IMR-90 (cell line): ENCODE results near the gene NMUR2. TPM values are rescaled to one million over a fixed set of nuclear protein-coding genes. Genes with fewer than 3 reads are reported as not detected.

Experiments
- ATAC-seq: fragments of 200-7000 bp; cut with Tn5 transposase; 2 replicates; pipeline ENCODE4 v1.9.1; 2020; ENCODE audit warnings: low read depth, mild to moderate bottlenecking, moderate library complexity
- BruUV-seq: library from RNA; stranded (reverse); fragments of 400-500 nt; replicated peaks from 2 replicates; lab custom pipeline; 2021; lab: Mats Ljungman, UMichigan
- CTCF ChIA-PET: fragments of 300-600 bp; formaldehyde crosslinking; extraction: SDS; loops from one replicate; lab custom pipeline; 2021; ENCODE audit warnings: antibody characterized with exemption; lab: Yijun Ruan, JAX
- POLR2A ChIA-PET: fragments of 300-600 bp; sonication (Branson Sonifier 250); formaldehyde crosslinking; loops from one replicate; lab custom pipeline; 2022; ENCODE audit warnings: antibody characterized with exemption; ENCODE audit not compliant: unreplicated experiment; lab: Charles Lee
- DNase-seq: peaks from one replicate; pipeline ENCODE4 v3.0.0; 2013
- H2AFZ ChIP-seq: replicated peaks from 2 replicates; pipeline ENCODE3; 2013; ENCODE audit warnings: low read length, mild to moderate bottlenecking; ENCODE audit not compliant: poor library complexity
- H2AK5ac ChIP-seq: 2 replicates; pipeline ENCODE4 v1.6.1; 2013; ENCODE audit warnings: low read depth, low read length, inconsistent platforms
- H2AK9ac ChIP-seq: replicated peaks from 2 replicates; pipeline ENCODE3; 2013; ENCODE audit warnings: mild to moderate bottlenecking, low read depth, low read length, moderate library complexity; ENCODE audit not compliant: poor library complexity
- H2BK120ac ChIP-seq: 2 replicates; pipeline ENCODE4 v1.6.1; 2013; ENCODE audit warnings: low read depth, low read length, inconsistent platforms
- H2BK15ac ChIP-seq: 3 replicates; pipeline ENCODE4 v1.6.1; 2013; ENCODE audit warnings: low read depth, low read length, inconsistent platforms
- H2BK20ac ChIP-seq: 2 replicates; pipeline ENCODE4 v1.6.1; 2013; ENCODE audit warnings: low read depth, mild to moderate bottlenecking, inconsistent platforms, low read length, moderate library complexity
- H2BK5ac ChIP-seq: 2 replicates; pipeline ENCODE4 v1.6.1; 2013; ENCODE audit warnings: mild to moderate bottlenecking, low read depth, low read length, inconsistent platforms; ENCODE audit not compliant: poor library complexity, severe bottlenecking
- H3K14ac ChIP-seq: replicated peaks from 2 replicates; pipeline ENCODE4 v1.6.1; 2013; ENCODE audit warnings: low read depth, low read length, inconsistent platforms
- H3K18ac ChIP-seq: 2 replicates; pipeline ENCODE4 v1.6.1; 2013; ENCODE audit warnings: low read depth, low read length, control low read depth
- H3K23ac ChIP-seq: 2 replicates; pipeline ENCODE4 v1.6.1; 2013; ENCODE audit warnings: low read depth, low read length, inconsistent platforms
- H3K27ac ChIP-seq: 2 replicates; pipeline ENCODE4 v1.5.1; 2013; ENCODE audit warnings: mild to moderate bottlenecking, control low read depth, low read length; ENCODE audit not compliant: insufficient read depth
- H3K27me3 ChIP-seq: 2 replicates; pipeline ENCODE4 v1.6.1; 2013; ENCODE audit warnings: low read length; ENCODE audit not compliant: control insufficient read depth, insufficient read depth
- H3K36me3 ChIP-seq: 2 replicates; pipeline ENCODE4 v1.6.1; 2013; ENCODE audit warnings: low read length, mixed read lengths; ENCODE audit not compliant: control insufficient read depth, insufficient read depth
- H3K4ac ChIP-seq: 2 replicates; pipeline ENCODE4 v1.6.1; 2013; ENCODE audit warnings: low read depth, low read length, inconsistent platforms
- H3K4me1 ChIP-seq: 2 replicates; pipeline ENCODE4 v1.6.1; 2013; ENCODE audit warnings: low read length, mixed read lengths; ENCODE audit not compliant: control insufficient read depth, insufficient read depth
- H3K4me2 ChIP-seq: 2 replicates; pipeline ENCODE4 v1.6.1; 2013; ENCODE audit warnings: low read depth, mild to moderate bottlenecking, control low read depth, low read length, moderate library complexity
- H3K4me3 ChIP-seq: 2 replicates; pipeline ENCODE4 v1.5.1; 2013; ENCODE audit warnings: low read depth, mild to moderate bottlenecking, control low read depth, low read length, moderate library complexity; ENCODE audit not compliant: insufficient read depth
- H3K56ac ChIP-seq: 2 replicates; pipeline ENCODE4 v1.6.1; 2013; ENCODE audit warnings: low read length, inconsistent platforms; ENCODE audit not compliant: insufficient read depth; ENCODE audit errors: extremely low read depth
- H3K79me1 ChIP-seq, 2 experiments: 2 replicates each; pipeline ENCODE4 v1.6.1; 2013; ENCODE audit warnings: low read length in 2 of 2, inconsistent platforms in 1 of 2, low read depth in 1 of 2
- H3K9ac ChIP-seq: 2 replicates; pipeline ENCODE4 v1.6.1; 2013; ENCODE audit warnings: low read depth, low read length, control low read depth
- H3K9me1 ChIP-seq: 2 replicates; pipeline ENCODE4 v1.6.1; 2013; ENCODE audit warnings: low read length, inconsistent platforms; ENCODE audit not compliant: insufficient read depth
- H3K9me3 ChIP-seq: 2 replicates; pipeline ENCODE4 v1.6.1; 2013; ENCODE audit warnings: low read length; ENCODE audit not compliant: control insufficient read depth, insufficient read depth
- H4K20me1 ChIP-seq: 2 replicates; pipeline ENCODE4 v1.6.1; 2013; ENCODE audit warnings: low read length, inconsistent platforms; ENCODE audit not compliant: insufficient read depth
- H4K5ac ChIP-seq: 2 replicates; pipeline ENCODE4 v1.6.1; 2013; ENCODE audit warnings: mild to moderate bottlenecking, low read depth, low read length, control low read depth
- H4K8ac ChIP-seq, 2 experiments: 2 replicates each; pipeline ENCODE4 v1.6.1; 2013; ENCODE audit warnings: low read depth in 2 of 2, low read length in 2 of 2, control low read depth in 1 of 2, inconsistent platforms in 1 of 2
- H4K91ac ChIP-seq: 2 replicates; pipeline ENCODE4 v1.6.1; 2013; ENCODE audit warnings: low read depth, low read length, inconsistent platforms; ENCODE audit not compliant: insufficient read depth
- BHLHE40 ChIP-seq: fragments of 150-350 bp; IDR thresholded peaks from 2 replicates; pipeline ENCODE4 v1.6.1; 2016; ENCODE audit warnings: mild to moderate bottlenecking, low read depth, low read length
- CEBPB ChIP-seq: IDR thresholded peaks from 2 replicates; pipeline ENCODE4 v1.6.1; 2012; ENCODE audit warnings: low read depth, low read length, improper control_type of control experiment
- CHD1 ChIP-seq: IDR thresholded peaks from 2 replicates; pipeline ENCODE4 v1.6.1; 2012; ENCODE audit warnings: low read depth, low read length, improper control_type of control experiment
- CTCF ChIP-seq: conservative IDR thresholded peaks from 2 replicates; pipeline ENCODE4 v1.5.1; 2012; ENCODE audit warnings: mild to moderate bottlenecking, low read depth, low read length, improper control_type of control experiment
- FOS ChIP-seq: fragments of 150-350 bp; IDR thresholded peaks from 2 replicates; pipeline ENCODE4 v1.6.1; 2016; ENCODE audit warnings: low read depth, low read length
- MAFK ChIP-seq: IDR thresholded peaks from 2 replicates; pipeline ENCODE4 v1.6.1; 2012; ENCODE audit warnings: low read depth, low read length, improper control_type of control experiment
- MAZ ChIP-seq: IDR thresholded peaks from 2 replicates; pipeline ENCODE4 v1.6.1; 2012; ENCODE audit warnings: low read depth, mild to moderate bottlenecking, low read length, improper control_type of control experiment, moderate library complexity, borderline replicate concordance
- MXI1 ChIP-seq: IDR thresholded peaks from 2 replicates; pipeline ENCODE4 v1.6.1; 2012; ENCODE audit warnings: low read depth, mild to moderate bottlenecking, low read length, moderate library complexity, borderline replicate concordance
- NFE2L2 ChIP-seq: fragments of 150-350 bp; IDR thresholded peaks from 2 replicates; pipeline ENCODE4 v1.6.1; 2016; ENCODE audit warnings: low read depth, mild to moderate bottlenecking, low read length
- POLR2A ChIP-seq: IDR thresholded peaks from 2 replicates; pipeline ENCODE4 v1.6.1; 2012; ENCODE audit warnings: mild to moderate bottlenecking, low read depth, low read length
- RAD21 ChIP-seq: IDR thresholded peaks from 2 replicates; pipeline ENCODE4 v1.6.1; 2012; ENCODE audit warnings: low read length, improper control_type of control experiment
- RCOR1 ChIP-seq: IDR thresholded peaks from 2 replicates; pipeline ENCODE4 v1.6.1; 2012; ENCODE audit warnings: mild to moderate bottlenecking, low read length, improper control_type of control experiment; ENCODE audit not compliant: insufficient replicate concordance
- RFX5 ChIP-seq: IDR thresholded peaks from 2 replicates; pipeline ENCODE4 v1.8.0; 2012; ENCODE audit warnings: low read depth, mild to moderate bottlenecking, low read length, moderate library complexity
- WGBS, 2 experiments: methylation state at CpG; one replicate each; pipeline versions ENCODE4 v1.1.5 to v1.1.7; 2013; ENCODE audit warnings: missing lambda C conversion rate in 2 of 2; ENCODE audit not compliant: insufficient read length in 1 of 2; ENCODE audit errors: extremely low coverage in 2 of 2; 5-methylcytosine and 5-hydroxymethylcytosine counted together
- dilution Hi-C: fragments of 300-500 bp; cut with HindIII; formaldehyde crosslinking; loops from one replicate; pipeline ENCODE4 v1.14.3; 2018; ENCODE audit warnings: low sequenced_read_pairs; ENCODE audit not compliant: unreplicated experiment
- in situ Hi-C: fragments of 300-500 bp; cut with MboI; formaldehyde crosslinking; loops from 3 replicates; pipeline ENCODE4 v1.14.3; 2019; ENCODE audit warnings: low sequenced_read_pairs, inconsistent platforms, mixed read lengths
- intact Hi-C: fragments of 100-400 bp; cut with micrococcal nuclease; formaldehyde crosslinking; loops from 2 replicates; pipeline ENCODE4 v1.10.0; 2022
- polyA plus RNA-seq, 3 experiments: library from polyadenylated mRNA; depleted of rRNA; stranded (reverse); fragments of >200 nt; gene quantifications; 2 replicates each; pipeline ENCODE4 v1.2.3, GENCODE V29; 2012; ENCODE audit warnings: low replicate concordance in 1 of 3
- total RNA-seq: library from RNA; depleted of rRNA; stranded (reverse); fragments of >200 nt; gene quantifications from 2 replicates; pipeline ENCODE4 v1.2.3, GENCODE V29; 2012
- TF ChIP-seq, protein P1 (sequence below): fragments of 150-350 bp; IDR thresholded peaks from 2 replicates; pipeline ENCODE4 v1.6.1; 2016; ENCODE audit warnings: low read depth, mild to moderate bottlenecking, low read length, moderate library complexity, borderline replicate concordance
- TF ChIP-seq, protein P2 (sequence below): fragments of 150-350 bp; IDR thresholded peaks from 2 replicates; pipeline ENCODE4 v1.6.1; 2017; ENCODE audit warnings: mild to moderate bottlenecking, antibody characterized with exemption, low read length, low read depth

The NMUR2 gene
- total and polyA plus RNA-seq, 2 of the 4 experiments (the other 2 are of a cell fraction) = not detected

- BruUV-seq = no TSS peak
- Histone ChIP-seq H2AFZ (no peak overlapping the region), H2BK20ac (no peak overlapping the region), H3K4me1 (no peaks in the 10 kb centered on the region), H2BK120ac (no peak overlapping the region), H3K9me1 (no peaks in the 10 kb centered on the region), H3K4ac (no peak overlapping the region), H3K27ac (no peak overlapping the region), H4K8ac (no peak overlapping the region), H4K91ac (no peak overlapping the region), H2BK15ac (no peak overlapping the region), H4K20me1 (no peaks in the 10 kb centered on the region), H3K18ac (no peak overlapping the region), H2AK5ac (no peak overlapping the region), H3K27me3 (no peaks in the 10 kb centered on the region), H3K9ac (no peak overlapping the region), H3K23ac (no peak overlapping the region), H4K5ac (no peak overlapping the region), H3K4me2 (no peak overlapping the region), H2BK5ac (no peak overlapping the region), H3K36me3 (no peaks in the 10 kb centered on the region), H3K9me3 (no peaks in the 10 kb centered on the region), H3K79me1 (no peaks in the 10 kb centered on the region), H2AK9ac (no peak overlapping the region), H3K56ac (no peak overlapping the region), H3K4me3 (no peak overlapping the region), H3K14ac (no peak overlapping the region)
- CTCF ChIA-PET = no interaction called here
- dilution Hi-C loops = no loop called here
- POLR2A ChIA-PET = no interaction called here
- intact Hi-C loops = no loop called here
- in situ Hi-C loops = no loop called here
- TF ChIP-seq NFE2L2 = no peak
- TF ChIP-seq MAZ = no peak
- no peak for TF ChIP-seq POLR2A
- TF ChIP-seq, protein P1, sequence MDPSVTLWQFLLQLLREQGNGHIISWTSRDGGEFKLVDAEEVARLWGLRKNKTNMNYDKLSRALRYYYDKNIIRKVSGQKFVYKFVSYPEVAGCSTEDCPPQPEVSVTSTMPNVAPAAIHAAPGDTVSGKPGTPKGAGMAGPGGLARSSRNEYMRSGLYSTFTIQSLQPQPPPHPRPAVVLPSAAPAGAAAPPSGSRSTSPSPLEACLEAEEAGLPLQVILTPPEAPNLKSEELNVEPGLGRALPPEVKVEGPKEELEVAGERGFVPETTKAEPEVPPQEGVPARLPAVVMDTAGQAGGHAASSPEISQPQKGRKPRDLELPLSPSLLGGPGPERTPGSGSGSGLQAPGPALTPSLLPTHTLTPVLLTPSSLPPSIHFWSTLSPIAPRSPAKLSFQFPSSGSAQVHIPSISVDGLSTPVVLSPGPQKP = no peak
- TF ChIP-seq RFX5 = no peak
- TF ChIP-seq, protein P2, sequence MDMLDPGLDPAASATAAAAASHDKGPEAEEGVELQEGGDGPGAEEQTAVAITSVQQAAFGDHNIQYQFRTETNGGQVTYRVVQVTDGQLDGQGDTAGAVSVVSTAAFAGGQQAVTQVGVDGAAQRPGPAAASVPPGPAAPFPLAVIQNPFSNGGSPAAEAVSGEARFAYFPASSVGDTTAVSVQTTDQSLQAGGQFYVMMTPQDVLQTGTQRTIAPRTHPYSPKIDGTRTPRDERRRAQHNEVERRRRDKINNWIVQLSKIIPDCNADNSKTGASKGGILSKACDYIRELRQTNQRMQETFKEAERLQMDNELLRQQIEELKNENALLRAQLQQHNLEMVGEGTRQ = no peak
- TF ChIP-seq MXI1 = no peak
- TF ChIP-seq RCOR1 = no peak
- no peak for TF ChIP-seq CTCF
- TF ChIP-seq FOS = no peak
- TF ChIP-seq BHLHE40 = no peak
- TF ChIP-seq CEBPB = no peak
- no peak for TF ChIP-seq MAFK
- no peak for TF ChIP-seq CHD1
- no peak for TF ChIP-seq RAD21
- no CpG with 5 or more reads among the region's 1 CpG for WGBS, 2 experiments
- DNase-seq (no peak), ATAC-seq (no peak)
These were observed 32.2 kb downstream of the NMUR2 start for GRCh38 chr5:152372875-152373274.
